GM18907 (cell line): ENCODE measurements around the gene POLE2.
"Not testable (repeated sequence)": the region's sequence is repeated elsewhere in the genome, so short reads cannot be mapped to it uniquely, and the experiment has no call there.

Source experiments
- ATAC-seq: cut with Tn5 transposase; IDR thresholded peaks from one replicate; pipeline ENCODE4 v1.9.1; 2021; ENCODE audit warnings: mild to moderate bottlenecking, moderate library complexity; ENCODE audit not compliant: unreplicated experiment

POLE2 gene

DNA sequence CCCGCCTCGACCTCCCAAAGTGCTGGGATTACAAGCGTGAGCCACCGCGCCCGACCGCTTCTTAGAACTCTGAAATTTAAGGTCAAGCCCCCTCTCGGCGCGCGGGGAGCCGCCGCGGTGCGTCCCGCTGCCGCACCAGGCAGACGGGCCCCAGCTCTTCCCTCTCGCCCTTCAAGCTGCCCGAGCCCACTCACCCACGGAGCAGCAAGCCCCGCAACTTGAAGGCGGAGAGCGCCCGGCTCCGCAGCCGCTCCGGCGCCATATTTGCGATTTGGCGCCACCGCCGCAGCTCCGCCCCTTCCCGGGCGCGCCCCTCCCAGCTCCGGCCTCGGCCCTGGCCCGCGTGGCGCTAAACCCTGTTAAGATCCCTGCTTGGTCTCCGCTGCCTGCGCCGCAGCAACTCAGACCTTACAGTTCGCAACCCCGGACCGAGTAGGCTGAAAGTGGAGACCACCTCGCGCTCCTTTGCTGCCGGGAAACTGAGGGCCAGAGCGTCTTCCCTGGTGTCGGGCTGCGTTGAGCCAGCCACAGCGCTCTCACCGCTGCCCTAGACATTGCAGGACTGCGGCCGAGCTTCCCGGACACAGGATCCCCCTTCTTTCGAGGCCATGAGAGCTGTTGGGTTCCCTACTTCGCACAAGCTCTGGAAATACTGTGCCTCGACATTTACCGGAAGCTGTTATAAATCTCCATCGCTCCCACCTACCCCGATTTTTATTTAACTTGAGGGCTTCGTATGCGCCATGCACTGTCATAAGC is at the start of gene POLE2:
TSS of gene POLE2 (minus strand) at position 273 of the 759 bp plus-strand sequence. CDS start at position 262, 11 bp downstream.
- peak; percentile 86 for ATAC-seq

DNA sequence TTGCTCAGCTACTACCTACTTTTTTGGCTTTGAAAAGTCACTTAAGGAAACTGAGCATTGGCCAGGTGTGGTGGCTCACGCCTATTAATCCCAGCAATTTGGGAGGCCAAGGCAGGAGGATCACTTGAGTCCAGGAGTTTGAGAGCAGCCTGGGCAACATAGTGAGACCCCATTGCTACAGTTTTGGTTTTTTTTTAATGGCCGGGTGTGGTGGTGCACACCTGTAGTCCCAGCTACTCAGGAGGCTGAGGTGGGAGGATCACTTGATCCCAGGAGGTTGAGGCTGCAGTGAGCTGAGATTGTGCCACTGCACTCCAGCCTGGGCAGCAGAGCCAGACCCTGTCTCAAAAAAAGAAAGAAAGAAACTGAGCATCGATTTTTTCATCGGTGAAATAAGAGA is 47.7 kb upstream of the POLE2 start:
- ATAC-seq, result not testable (repeated sequence)

DNA sequence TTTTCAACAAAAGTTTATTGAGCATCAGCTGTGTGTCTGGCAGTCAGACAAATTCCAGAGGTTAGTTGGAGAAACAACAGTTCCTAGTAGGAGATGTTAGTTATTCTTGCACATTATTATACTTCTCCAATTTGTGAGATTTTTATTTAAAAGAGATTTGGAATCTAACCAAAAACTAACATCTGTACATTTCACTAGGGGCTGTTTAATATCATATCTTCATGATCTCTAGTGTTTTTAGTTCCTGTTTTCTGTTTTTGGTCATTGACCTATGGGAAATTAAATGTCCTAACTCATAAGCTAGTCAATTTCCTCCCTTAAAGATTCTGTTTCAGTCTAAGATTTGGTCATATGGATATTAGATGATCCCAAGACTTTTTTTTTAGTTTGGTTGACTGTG is 45.8 kb upstream of the POLE2 start:
- ATAC-seq, result no peak

- no peak for ATAC-seq
These were observed 44.9 kb upstream of the POLE2 start for GRCh38 chr14:49732896-49733295.

DNA sequence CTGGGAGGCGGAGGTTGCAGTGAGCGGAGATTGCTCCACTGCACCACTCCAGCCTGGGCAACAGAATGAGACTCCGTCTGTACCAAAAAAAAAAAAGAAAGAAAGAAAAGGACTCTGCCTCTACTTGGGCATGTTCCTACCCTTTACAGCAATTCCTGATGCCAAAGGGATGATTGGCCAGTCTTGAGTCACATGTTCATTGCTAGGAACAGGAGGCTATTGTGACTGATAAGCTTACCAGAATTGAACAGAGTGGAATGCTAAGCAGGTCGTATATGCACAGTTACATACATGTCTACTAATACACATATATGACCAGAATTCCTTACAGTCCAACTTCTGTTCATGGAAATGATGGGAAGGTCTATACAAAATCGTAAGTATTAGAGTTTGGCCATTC is 39.2 kb upstream of the POLE2 start:
- no peak for ATAC-seq

- ATAC-seq, result not testable (repeated sequence)
These were observed 33.9 kb upstream of the POLE2 start for GRCh38 chr14:49721733-49722435.

- no peak for ATAC-seq
These were observed 32.7 kb upstream of the POLE2 start for GRCh38 chr14:49720744-49721143.

DNA sequence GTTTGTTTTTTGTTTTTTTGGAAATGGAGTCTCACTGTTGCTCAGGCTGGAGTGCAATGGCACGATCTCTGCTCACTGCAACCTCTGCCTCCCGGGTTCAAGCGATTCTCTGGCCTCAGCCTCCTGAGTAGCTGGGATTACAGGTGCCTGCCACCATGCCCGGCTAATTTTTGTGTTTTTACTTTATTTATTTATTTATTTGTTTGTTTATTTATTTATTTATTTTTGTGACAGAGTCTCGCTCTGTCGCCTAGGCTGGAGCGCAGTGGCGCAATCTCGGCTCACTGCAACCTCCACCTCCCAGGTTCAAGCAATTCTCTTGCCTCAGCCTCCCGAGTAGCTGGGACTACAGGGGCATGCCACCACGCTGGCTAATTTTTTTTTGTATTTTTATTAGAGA is 23.0 kb upstream of the POLE2 start:
- not testable (repeated sequence) for ATAC-seq

DNA sequence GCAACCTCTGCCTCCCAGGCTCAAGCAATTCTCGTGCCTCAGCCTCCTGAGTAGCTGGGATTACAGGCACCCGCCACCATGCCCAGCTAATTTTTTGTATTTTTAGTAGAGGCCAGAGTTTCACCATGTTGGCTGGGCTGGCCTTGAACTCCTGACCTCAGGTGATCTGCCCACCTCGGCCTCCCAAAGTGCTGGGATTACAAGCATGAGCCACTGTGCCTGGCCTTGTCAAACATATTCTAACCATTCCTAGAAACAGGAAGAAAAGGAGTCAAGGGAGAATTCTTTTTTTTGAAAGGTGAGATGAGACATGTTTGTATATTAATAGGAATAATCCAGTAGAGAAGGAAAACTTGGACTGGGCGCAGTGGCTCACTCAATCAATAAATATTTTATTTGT is 16.5 kb upstream of the POLE2 start:
- not testable (repeated sequence) for ATAC-seq

GRCh38 chr14:49703965-49704364 is 16.0 kb upstream of the POLE2 start:
- ATAC-seq, result no peak

- no peak for ATAC-seq
These were observed 14.7 kb upstream of the POLE2 start for GRCh38 chr14:49702725-49703124.

DNA sequence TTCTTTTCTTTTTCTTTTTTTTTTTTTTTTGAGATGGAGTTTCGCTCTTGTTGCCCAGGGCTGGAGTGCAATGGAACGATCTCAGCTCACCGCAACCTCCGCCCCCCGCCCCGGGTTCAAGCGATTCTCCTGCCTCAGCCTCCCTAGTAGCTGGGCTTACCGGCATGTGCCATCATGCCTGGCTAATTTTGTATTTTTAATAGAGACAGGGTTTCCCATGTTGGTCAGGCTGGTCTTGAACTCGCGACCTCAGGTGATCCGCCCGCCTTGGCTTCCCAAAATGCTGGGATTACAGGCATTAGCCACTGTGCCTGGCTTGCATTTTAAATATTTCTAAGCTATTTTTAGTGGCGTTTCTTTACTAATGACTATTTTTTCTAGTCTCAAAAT is 5.7 kb upstream of the POLE2 start:
- ATAC-seq, result not testable (repeated sequence)

DNA sequence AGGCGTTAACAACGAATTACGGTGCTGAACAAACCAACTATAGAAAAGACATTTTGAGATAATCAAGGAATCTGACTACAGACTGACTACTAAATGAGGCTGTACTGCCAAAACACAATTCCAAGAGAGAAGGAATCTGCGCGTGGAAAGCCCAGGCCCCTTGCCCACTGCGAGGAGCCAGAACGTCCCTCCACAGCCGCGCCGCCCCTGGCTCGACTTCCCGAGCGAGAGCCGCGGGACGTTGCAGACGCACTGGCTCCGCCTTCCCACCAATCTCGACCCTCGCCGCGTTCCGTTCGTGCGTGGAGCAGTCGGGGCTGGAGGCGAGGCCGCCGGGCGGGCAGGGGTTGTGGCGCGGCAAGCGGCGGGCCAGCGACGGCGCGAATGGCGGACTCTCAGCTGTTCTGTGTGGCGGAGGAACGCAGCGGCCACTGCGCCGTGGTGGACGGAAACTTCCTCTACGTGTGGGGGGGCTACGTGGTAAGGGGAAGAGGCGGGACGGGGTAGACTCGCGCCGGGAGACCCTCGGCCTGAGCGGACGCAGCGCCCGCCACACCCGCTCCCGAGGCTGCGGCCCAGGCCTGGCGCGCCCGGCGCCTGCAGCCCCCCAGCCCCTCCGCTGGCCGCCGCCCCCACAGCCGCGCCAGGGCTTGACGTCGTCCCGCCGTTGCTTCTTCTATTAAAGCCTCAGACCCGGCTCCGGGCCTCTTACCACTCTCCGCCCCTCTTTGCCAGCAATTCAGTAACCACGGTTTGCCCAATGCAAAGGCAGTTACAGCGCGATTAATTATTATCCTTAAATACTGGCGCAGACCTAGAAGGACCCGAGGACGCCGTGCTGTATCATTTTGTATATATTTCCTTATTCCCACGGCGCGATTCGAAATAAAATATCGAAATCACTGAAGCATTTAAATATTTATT is 5.1 kb upstream of the POLE2 start, which contains the start of gene KLHDC1:
TSS of gene KLHDC1 (plus strand) at position 310 of the 924 bp plus-strand sequence. CDS start at position 385, 75 bp downstream.
- peak; percentile 80 for ATAC-seq

- ATAC-seq, result no peak
These were observed 4.3 kb upstream of the POLE2 start for GRCh38 chr14:49692193-49692757.

DNA sequence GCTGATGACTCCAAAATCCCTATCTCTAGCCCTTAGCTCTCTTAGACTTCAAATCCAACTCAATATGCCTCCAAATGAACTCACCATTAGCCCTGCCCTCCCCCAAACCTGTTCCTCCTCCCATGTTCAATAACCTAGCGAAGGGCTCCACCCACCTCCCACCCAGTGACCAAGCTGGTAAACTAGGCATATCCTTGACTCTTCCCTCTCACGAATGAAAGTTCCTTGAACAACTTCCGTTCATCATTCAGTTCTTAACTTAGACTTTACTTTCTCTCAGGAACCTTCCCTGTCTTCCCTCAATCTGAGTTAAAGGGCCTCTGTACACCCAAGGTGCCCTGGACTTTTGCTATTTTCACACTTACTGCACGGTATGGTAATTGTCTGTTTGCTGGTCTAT is 3.0 kb upstream of the POLE2 start:
- ATAC-seq, result no peak

DNA sequence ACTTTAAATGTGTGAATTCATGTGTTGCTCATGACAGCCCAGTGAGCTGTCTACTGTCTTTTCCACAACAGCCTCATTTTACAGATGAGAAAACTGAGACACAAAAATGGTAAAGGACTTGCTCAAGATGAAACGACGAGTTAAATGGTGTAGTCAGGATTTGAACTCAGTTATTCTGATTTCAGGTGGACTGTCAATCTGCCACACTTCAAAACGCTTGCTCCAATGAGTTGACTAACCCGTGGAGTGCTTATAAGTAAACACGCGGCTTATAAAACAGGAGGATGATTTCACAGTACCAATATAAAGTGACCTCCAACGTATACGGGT is 652 bp upstream of the POLE2 start:
- ATAC-seq, result no peak

DNA sequence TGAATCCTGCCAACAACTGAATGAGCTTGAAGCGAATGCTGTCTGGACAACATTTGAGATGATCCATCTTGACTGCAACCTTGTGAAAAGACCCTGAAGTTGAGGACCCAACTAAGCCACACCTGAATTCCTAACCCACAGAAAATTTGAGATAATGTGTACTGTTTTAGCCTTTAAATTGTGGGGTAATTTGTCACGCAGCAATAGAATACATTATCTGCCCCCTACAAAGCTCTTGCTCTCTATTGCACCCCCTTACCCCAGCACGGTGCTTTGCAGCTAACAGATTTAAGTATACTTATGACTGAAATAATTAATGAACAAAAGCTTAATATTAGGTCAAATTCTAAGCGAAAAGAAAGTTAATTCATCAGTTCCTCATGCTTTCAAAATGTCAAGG is 1.6 kb downstream of the POLE2 start:
- no peak for ATAC-seq

GRCh38 chr14:49679271-49679670 is 8.7 kb downstream of the POLE2 start:
- ATAC-seq, result no peak

DNA sequence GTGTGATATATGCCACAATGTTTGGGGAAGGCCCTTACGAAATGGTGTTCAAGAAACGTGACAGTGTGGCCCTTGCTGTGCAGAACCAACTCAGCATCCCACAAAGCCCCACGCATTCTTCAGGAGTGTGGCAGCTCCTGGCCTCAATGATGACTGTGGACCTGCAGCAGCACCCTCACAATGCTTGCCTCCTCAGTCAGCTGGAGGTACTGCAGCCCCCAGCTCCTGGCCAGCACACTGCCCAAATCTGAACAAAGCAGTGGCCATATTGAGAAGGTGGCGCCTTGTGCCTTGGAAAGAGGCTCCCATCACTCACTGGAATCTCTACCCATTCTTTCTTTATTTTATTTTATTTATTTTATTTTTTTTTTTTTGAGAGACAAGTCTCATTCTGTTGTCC is 10.4 kb downstream of the POLE2 start:
- ATAC-seq, result no peak

DNA sequence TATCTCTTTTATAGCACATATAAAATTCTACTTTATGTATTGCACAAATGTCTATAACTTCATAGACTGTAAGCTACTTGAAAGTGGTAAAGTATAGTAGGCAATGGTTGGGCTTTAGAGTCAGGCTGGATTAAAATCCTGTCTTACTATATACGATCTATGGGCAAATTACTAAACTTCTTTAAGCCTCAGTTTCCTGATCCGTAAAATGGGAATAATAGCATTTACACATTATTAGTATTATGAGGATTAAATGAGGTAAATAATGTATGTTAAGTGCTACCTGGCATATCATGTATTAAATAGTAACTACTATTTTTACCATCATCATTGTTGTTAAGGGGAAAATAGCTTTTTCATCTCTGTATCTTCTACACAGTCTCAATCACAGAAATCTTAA is 14.4 kb downstream of the POLE2 start:
- ATAC-seq, result no peak

DNA sequence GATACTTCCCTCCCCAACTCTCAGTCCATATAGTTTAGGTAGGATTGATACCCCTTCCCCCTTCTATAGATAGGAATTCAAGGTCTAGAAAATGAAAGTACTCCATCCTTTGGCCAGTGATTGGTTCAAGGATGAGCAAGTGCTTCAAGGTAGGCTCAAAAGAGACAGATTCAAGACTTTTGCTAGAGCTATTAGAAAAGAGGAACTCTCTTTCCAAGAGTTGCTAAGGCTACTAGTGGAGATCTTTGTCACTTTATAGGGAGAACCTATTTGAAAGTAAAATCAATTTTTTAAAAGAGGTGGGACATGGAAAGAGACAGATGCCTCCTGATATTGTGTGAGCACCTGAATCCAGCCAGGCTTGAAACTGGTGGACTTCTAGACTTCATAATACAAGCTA is 17.5 kb downstream of the POLE2 start:
- no peak for ATAC-seq
